Activated CD8-positive, alpha-beta T cell treated with anti-CD3 and anti-CD28 coated beads for 36 hours (primary cell): ENCODE data around the gene EIF4G1. TPM values are rescaled to one million over a fixed set of nuclear protein-coding genes. Genes with fewer than 3 reads are reported as not detected.

Experiments used
- ATAC-seq: fragments of 200-7000 bp; cut with Tn5 transposase; one replicate; pipeline ENCODE4 v1.10.0; 2021; ENCODE audit warnings: mild to moderate bottlenecking, moderate library complexity
- CTCF ChIA-PET: fragments of 350-600 bp; sonication (Branson Sonifier 250); formaldehyde crosslinking; loops from one replicate; lab custom pipeline; 2021; ENCODE audit warnings: antibody characterized with exemption; lab: Charles Lee
- POLR2A ChIA-PET: fragments of 350-600 bp; sonication (Branson Sonifier 250); formaldehyde crosslinking; loops from one replicate; lab custom pipeline; 2021; ENCODE audit warnings: antibody characterized with exemption; lab: Charles Lee
- DNase-seq: peaks from one replicate; pipeline ENCODE4 v3.0.0-alpha.2; 2020
- H3K27ac Mint-ChIP-seq: one replicate; pipeline ENCODE4 v1.8.0; 2021; ENCODE audit warnings: mild to moderate bottlenecking, mixed read lengths
- H3K27me3 Mint-ChIP-seq: one replicate; pipeline ENCODE4 v1.8.0; 2021; ENCODE audit warnings: mixed read lengths
- H3K36me3 Mint-ChIP-seq: one replicate; pipeline ENCODE4 v1.8.0; 2021; ENCODE audit warnings: low read depth, mixed read lengths
- H3K4me1 Mint-ChIP-seq: one replicate; pipeline ENCODE4 v1.8.0; 2021; ENCODE audit warnings: low read depth, mixed read lengths
- H3K4me3 Mint-ChIP-seq: one replicate; pipeline ENCODE4 v1.8.0; 2021; ENCODE audit warnings: mild to moderate bottlenecking, moderate library complexity, mixed read lengths
- H3K9me3 Mint-ChIP-seq: one replicate; pipeline ENCODE4 v1.8.0; 2021; ENCODE audit warnings: mixed read lengths
- CTCF ChIP-seq: fragments of 200-600 bp; IDR thresholded peaks from one replicate; pipeline ENCODE4 v1.8.0; 2022; ENCODE audit warnings: antibody characterized with exemption, mild to moderate bottlenecking
- intact Hi-C: fragments of 100-400 bp; cut with micrococcal nuclease; formaldehyde crosslinking; loops from one replicate; pipeline ENCODE4 v1.10.0; 2022
- total RNA-seq, 2 experiments: library from RNA; stranded (reverse); gene quantifications; one replicate each; pipeline ENCODE4 v1.2.3, GENCODE V29; 2021

EIF4G1 gene
- total RNA-seq, 2 experiments from 2014 or later, result 429 to 437 TPM

- no peaks in the 10 kb centered on the region for H3K27me3 Mint-ChIP-seq
- no peak overlapping the region for H3K4me3 Mint-ChIP-seq
- no peak for TF ChIP-seq CTCF
- H3K27ac Mint-ChIP-seq, result peak overlapping the region; percentile 78
- DNase-seq (peak; percentile 51), ATAC-seq (peak; percentile 85)
- POLR2A ChIA-PET, result interaction anchor here (0.6 to 6.6 kb wide), 7 partner anchors 6 to 20 kb away, joined by 3 to 58 read pairs (median 7); partner anchors contain the start of gene FAM131A
- no peaks in the 10 kb centered on the region for H3K9me3 Mint-ChIP-seq
- intact Hi-C loops, result no loop called here
- peaks cover 32% of the 10 kb centered on the region for H3K4me1 Mint-ChIP-seq
- peaks cover 88% of the 10 kb centered on the region for H3K36me3 Mint-ChIP-seq
- CTCF ChIA-PET, result interaction anchor here (1.0 to 2.4 kb wide), 3 partner anchors 13 to 28 kb away, joined by 3 to 6 read pairs (median 3); no protein-coding TSS in a partner anchor
These were observed 11.4 kb downstream of the EIF4G1 start for GRCh38 chr3:184325715-184326369.

- Mint-ChIP-seq H3K27ac (no peak overlapping the region), H3K4me3 (no peak overlapping the region), H3K27me3 (no peaks in the 10 kb centered on the region), H3K36me3 (peaks cover 92% of the 10 kb centered on the region), H3K4me1 (peaks cover 44% of the 10 kb centered on the region), H3K9me3 (no peaks in the 10 kb centered on the region)
- no peak for ATAC-seq
- intact Hi-C loops, result no loop called here
- TF ChIP-seq CTCF, result no peak
- ChIA-PET CTCF (no interaction called here), POLR2A (interaction anchor here (0.7 to 6.6 kb wide), 11 partner anchors 7 to 133 kb away, joined by 3 to 58 read pairs (median 7); partner anchors contain the start of gene FAM131A)
- DNase-seq, result no peak
These were observed 12.8 kb downstream of the EIF4G1 start for GRCh38 chr3:184327171-184327570.

GRCh38 chr3:184328516-184328915 lies 14.1 kb downstream of the EIF4G1 start:
- Mint-ChIP-seq H3K4me3 (no peak overlapping the region), H3K9me3 (no peaks in the 10 kb centered on the region), H3K4me1 (peaks cover 51% of the 10 kb centered on the region), H3K36me3 (peaks cover 91% of the 10 kb centered on the region), H3K27me3 (no peaks in the 10 kb centered on the region), H3K27ac (peak overlapping the region; percentile 64)
- TF ChIP-seq CTCF, result no peak
- ATAC-seq (no peak), DNase-seq (no peak)
- intact Hi-C loops, result no loop called here
- CTCF ChIA-PET, result no interaction called here
- POLR2A ChIA-PET, result interaction anchor here (1.3 to 6.6 kb wide), 7 partner anchors 9 to 76 kb away, joined by 3 to 58 read pairs (median 8); partner anchors contain the start of gene FAM131A

- ChIA-PET POLR2A (interaction anchor here (1.2 to 6.6 kb wide), 6 partner anchors 9 to 201 kb away, joined by 3 to 45 read pairs (median 10); no protein-coding TSS in a partner anchor), CTCF (no interaction called here)
- Mint-ChIP-seq H3K27ac (peak overlapping the region; percentile 89), H3K36me3 (peaks cover 69% of the 10 kb centered on the region), H3K9me3 (no peaks in the 10 kb centered on the region), H3K4me1 (peaks cover 66% of the 10 kb centered on the region), H3K4me3 (no peak overlapping the region), H3K27me3 (no peaks in the 10 kb centered on the region)
- DNase-seq (no peak), ATAC-seq (no peak)
- intact Hi-C loops, result no loop called here
- no peak for TF ChIP-seq CTCF
These were observed 18.1 kb downstream of the EIF4G1 start for GRCh38 chr3:184332370-184333090.
